Mucosa of stomach (tissue), 1 donor: ENCODE measurements around the gene IZUMO2.
"Not testable (repeated sequence)": the region's sequence is repeated elsewhere in the genome, so short reads cannot be mapped to it uniquely, and the experiment has no call there.

Source experiments
- H3K27me3 ChIP-seq: one replicate; pipeline ENCODE4 v1.7.0; 2013; ENCODE audit warnings: mild to moderate bottlenecking, low read length; ENCODE audit not compliant: control insufficient read depth, insufficient read depth
- H3K36me3 ChIP-seq: one replicate; pipeline ENCODE4 v1.7.0; 2013; ENCODE audit warnings: low read length; ENCODE audit not compliant: control insufficient read depth, insufficient read depth
- H3K4me1 ChIP-seq: one replicate; pipeline ENCODE4 v1.7.0; 2013; ENCODE audit warnings: mild to moderate bottlenecking, low read length; ENCODE audit not compliant: control insufficient read depth, insufficient read depth
- H3K4me3 ChIP-seq: one replicate; pipeline ENCODE4 v1.7.0; 2013; ENCODE audit warnings: low read length
- H3K9ac ChIP-seq: one replicate; pipeline ENCODE4 v1.7.0; 2013; ENCODE audit warnings: mild to moderate bottlenecking, low read length, moderate library complexity
- H3K9me3 ChIP-seq: one replicate; pipeline ENCODE4 v1.7.0; 2013; ENCODE audit warnings: mild to moderate bottlenecking, low read length, moderate library complexity; ENCODE audit not compliant: control insufficient read depth
- donor health status: Pancreatic carcinoma.

IZUMO2 gene

DNA sequence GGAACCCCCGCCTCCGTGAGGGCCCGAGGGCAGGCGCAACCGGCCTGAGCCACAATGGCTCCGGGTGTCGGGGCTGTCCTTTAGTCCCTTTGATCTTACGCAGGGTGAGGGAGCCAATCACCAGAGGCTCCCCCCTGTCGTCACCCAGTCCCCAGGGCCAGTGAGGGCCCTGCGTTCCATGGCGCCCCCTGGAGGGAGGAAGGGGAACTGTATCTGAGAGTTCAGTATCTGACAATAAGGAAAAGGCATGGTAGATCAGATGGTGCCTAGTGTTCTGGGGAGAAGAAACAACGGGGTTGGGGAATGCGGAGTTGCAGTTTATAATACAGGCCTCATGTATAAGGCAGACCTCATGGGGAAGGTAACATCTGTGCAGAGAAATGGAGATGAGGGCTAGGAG is 59.1 kb downstream of the IZUMO2 start:
- H3K9ac ChIP-seq, H3K4me1 ChIP-seq, H3K4me3 ChIP-seq: not testable (repeated sequence)

DNA sequence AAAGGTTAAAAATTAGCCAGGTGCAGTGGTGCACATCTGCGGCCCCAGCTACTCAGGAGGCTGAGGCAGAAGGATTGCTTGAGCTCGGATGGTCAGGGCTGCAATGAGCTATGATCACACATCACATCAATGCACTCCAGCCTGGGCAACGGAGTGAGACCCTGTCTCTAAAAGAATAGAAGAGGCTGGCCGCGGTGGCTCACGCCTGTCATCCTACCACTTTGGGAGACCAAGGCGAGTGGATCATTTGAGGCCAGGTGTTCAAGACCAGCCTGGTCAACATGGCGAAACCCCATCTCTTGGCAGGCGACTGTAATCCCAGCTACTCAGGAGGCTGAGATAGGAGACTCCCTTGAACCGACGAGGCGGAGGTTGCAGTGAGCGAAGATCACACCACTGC is 59.7 kb downstream of the IZUMO2 start:
- H3K4me3 ChIP-seq, H3K9ac ChIP-seq, H3K9me3 ChIP-seq, H3K27me3 ChIP-seq, H3K36me3 ChIP-seq, H3K4me1 ChIP-seq: not testable (repeated sequence)

More for the DNA sequence above, 59.1 kb downstream of the IZUMO2 start:
- not testable (repeated sequence) for H3K36me3 ChIP-seq, H3K9me3 ChIP-seq, H3K27me3 ChIP-seq
